MCF 10A (cell line): ENCODE data around the gene DDIAS. TPM values are rescaled to one million over a fixed set of nuclear protein-coding genes. Genes with fewer than 3 reads are reported as not detected.
A peak's percentile ranks its signal among the peaks of the same experiment; 100 is the strongest.

Source experiments
- BruUV-seq: library from RNA; stranded (reverse); fragments of 400-500 nt; replicated peaks from 2 replicates; lab custom pipeline; 2021; lab: Mats Ljungman, UMichigan
- CTCF ChIA-PET: fragments of 300-600 bp; sonication (Branson Sonifier 250); formaldehyde crosslinking; extraction: SDS; loops from one replicate; lab custom pipeline; 2021; ENCODE audit warnings: antibody characterized with exemption, inconsistent platforms; lab: Yijun Ruan, JAX
- POLR2A ChIA-PET: fragments of 300-600, 350-650 bp; sonication (Branson Sonifier 250); formaldehyde crosslinking; extraction: SDS; loops from one replicate; lab custom pipeline; 2020; ENCODE audit warnings: antibody characterized with exemption, inconsistent platforms; lab: Yijun Ruan, JAX
- DNase-seq: peaks from one replicate; pipeline ENCODE4 v3.0.0-alpha.2; 2018; ENCODE audit not compliant: unreplicated experiment
- H3K27ac Mint-ChIP-seq: one replicate; pipeline ENCODE4 v1.8.0; 2022; ENCODE audit warnings: mild to moderate bottlenecking, low read depth, mixed read lengths; ENCODE audit not compliant: unreplicated experiment
- H3K27me3 Mint-ChIP-seq: one replicate; pipeline ENCODE4 v1.8.0; 2022; ENCODE audit warnings: mixed read lengths; ENCODE audit not compliant: insufficient read depth, unreplicated experiment
- H3K36me3 Mint-ChIP-seq: one replicate; pipeline ENCODE4 v1.8.0; 2022; ENCODE audit warnings: mild to moderate bottlenecking, moderate library complexity, mixed read lengths; ENCODE audit not compliant: insufficient read depth, unreplicated experiment
- H3K4me1 Mint-ChIP-seq: one replicate; pipeline ENCODE4 v1.8.0; 2022; ENCODE audit warnings: mixed read lengths; ENCODE audit not compliant: insufficient read depth, unreplicated experiment
- H3K4me3 Mint-ChIP-seq: one replicate; pipeline ENCODE4 v1.8.0; 2022; ENCODE audit warnings: mild to moderate bottlenecking, moderate library complexity, mixed read lengths; ENCODE audit not compliant: unreplicated experiment
- H3K9me3 Mint-ChIP-seq: one replicate; pipeline ENCODE4 v1.8.0; 2022; ENCODE audit warnings: mixed read lengths; ENCODE audit not compliant: unreplicated experiment
- CTCF ChIP-seq: fragments of 200-600 bp; IDR thresholded peaks from one replicate; pipeline ENCODE4 v1.8.0; 2022; ENCODE audit warnings: antibody characterized with exemption, mild to moderate bottlenecking; ENCODE audit not compliant: unreplicated experiment
- intact Hi-C: fragments of 100-400 bp; cut with micrococcal nuclease; formaldehyde crosslinking; loops from 2 replicates; pipeline ENCODE4 v1.14.1; 2022
- total RNA-seq: library from RNA; stranded (reverse); gene quantifications from 2 replicates; pipeline ENCODE4 v1.2.3, GENCODE V29; 2022

Gene DDIAS
- total RNA-seq, 1 experiment from 2014 or later: 7.7 TPM

- H3K4me3 Mint-ChIP-seq: peak overlapping the region; percentile 88
- DNase-seq: no peak
- CTCF ChIA-PET: interaction anchor here (0.8 to 7.7 kb wide), 8 partner anchors 10 to 350 kb away, joined by 3 to 101 read pairs (median 4); no protein-coding TSS in a partner anchor
- POLR2A ChIA-PET: interaction anchor here (0.5 to 5.5 kb wide), 30 partner anchors 8 to 920 kb away, joined by 3 to 126 read pairs (median 4); partner anchors contain the start of genes ANKRD42, CCDC90B, PCF11 and RAB30
- H3K9me3 Mint-ChIP-seq: no peaks in the 10 kb centered on the region
- intact Hi-C loops: loop anchor here (1.0 kb wide), 2 partner anchors 33 to 386 kb away; partner anchors contain the start of gene CCDC90B
- H3K36me3 Mint-ChIP-seq: peaks cover 4% of the 10 kb centered on the region
- BruUV-seq: TSS peak; percentile 44
- no peak for TF ChIP-seq CTCF
- H3K4me1 Mint-ChIP-seq: peaks cover 38% of the 10 kb centered on the region
- H3K27me3 Mint-ChIP-seq: no peaks in the 10 kb centered on the region
- peak overlapping the region; percentile 95 for H3K27ac Mint-ChIP-seq
Observed at GRCh38 chr11:82899957-82900276, 1.6 kb upstream of the DDIAS start.

GRCh38 chr11:82900277-82901164 lies 1.0 kb upstream of the DDIAS start, which contains the start of gene PRCP:
Gene PRCP (minus strand): TSS chr11:82900430. CDS start chr11:82900402, 28 bp downstream.
- H3K27me3 Mint-ChIP-seq: no peaks in the 10 kb centered on the region
- ChIA-PET CTCF (interaction anchor here (0.6 to 7.7 kb wide), 12 partner anchors 11 to 919 kb away, joined by 3 to 101 read pairs (median 4); no protein-coding TSS in a partner anchor), POLR2A (interaction anchor here (0.5 to 5.5 kb wide), 42 partner anchors 8 to 920 kb away, joined by 3 to 126 read pairs (median 4); partner anchors contain the start of genes ANKRD42, CCDC90B, PCF11 and RAB30)
- BruUV-seq: no TSS peak
- H3K27ac Mint-ChIP-seq: peak within 1 kb of the TSS; percentile 95
- TF ChIP-seq CTCF: no peak
- peaks cover 4% of the 10 kb centered on the region for H3K36me3 Mint-ChIP-seq
- intact Hi-C loops: loop anchor here (1.0 kb wide), 4 partner anchors 33 to 386 kb away; partner anchors contain the start of genes ANKRD42 and CCDC90B
- peaks cover 38% of the 10 kb centered on the region for H3K4me1 Mint-ChIP-seq
- DNase-seq: peak; percentile 91
- peak within 1 kb of the TSS; percentile 88 for H3K4me3 Mint-ChIP-seq
- no peaks in the 10 kb centered on the region for H3K9me3 Mint-ChIP-seq

GRCh38 chr11:82901922-82902485 lies 468 bp downstream of the DDIAS start:
- Mint-ChIP-seq H3K9me3 (no peaks in the 10 kb centered on the region), H3K27me3 (no peaks in the 10 kb centered on the region), H3K4me3 (peak overlapping the region; percentile 88), H3K36me3 (no peaks in the 10 kb centered on the region), H3K4me1 (peaks cover 47% of the 10 kb centered on the region), H3K27ac (no peak overlapping the region)
- BruUV-seq: TSS peak; percentile 60
- intact Hi-C loops: loop anchor here (1.0 kb wide), 2 partner anchors 254 to 291 kb away; partner anchors contain the start of gene ANKRD42
- ChIA-PET CTCF (interaction anchor here (0.5 to 7.7 kb wide), 15 partner anchors 10 to 918 kb away, joined by 3 to 101 read pairs (median 4); no protein-coding TSS in a partner anchor), POLR2A (interaction anchor here (0.6 to 5.5 kb wide), 26 partner anchors 11 to 649 kb away, joined by 3 to 126 read pairs (median 6); partner anchors contain the start of genes ANKRD42, CCDC90B, PCF11 and RAB30)
- no peak for DNase-seq
- TF ChIP-seq CTCF: no peak
